Heart left ventricle (tissue), 16 donors: ENCODE data around the gene C16orf82. TPM values are rescaled to one million over a fixed set of nuclear protein-coding genes. Genes with fewer than 3 reads are reported as not detected.

ENCODE experiments used
- ATAC-seq, 4 donors: fragments of 200-7000 bp; cut with Tn5 transposase; one replicate each; pipeline ENCODE4 v1.9.1; 2020 to 2022; ENCODE audit warnings: moderate library complexity in 4 of 4, mild to moderate bottlenecking in 3 of 4, moderate number of reproducible peaks in 1 of 4
- DNase-seq, 5 donors: peaks; one replicate each; pipeline ENCODE4 v3.0.0-alpha.2; 2020
- H3K27ac ChIP-seq, 12 donors: fragments of 200-600 bp; sonication (generic) in 4 of 12; one replicate each; pipeline versions ENCODE4 v1.5.0 to v1.8.0; 2016 to 2022; ENCODE audit warnings: mild to moderate bottlenecking in 2 of 12
- H3K27me3 ChIP-seq, 9 donors: fragments of 200-600 bp; sonication (generic) in 2 of 9; one replicate each; pipeline versions ENCODE4 v1.5.1 to v1.8.0; 2016 to 2022; ENCODE audit warnings: mild to moderate bottlenecking in 3 of 9
- H3K36me3 ChIP-seq, 9 donors: fragments of 200-600 bp; sonication (generic) in 2 of 9; one replicate each; pipeline versions ENCODE4 v1.5.0 to v1.8.0; 2018 to 2022; ENCODE audit warnings: mild to moderate bottlenecking in 2 of 9
- H3K4me1 ChIP-seq, 12 donors: fragments of 200-600 bp; sonication (generic) in 4 of 12; one replicate each; pipeline versions ENCODE4 v1.5.0 to v1.8.0; 2016 to 2022; ENCODE audit warnings: mild to moderate bottlenecking in 3 of 12
- H3K4me3 ChIP-seq, 12 donors: fragments of 200-600 bp; sonication (generic) in 4 of 12; one replicate each; pipeline versions ENCODE4 v1.5.0 to v1.8.0; 2017 to 2022; ENCODE audit warnings: mild to moderate bottlenecking in 9 of 12, moderate library complexity in 4 of 12
- H3K9me3 ChIP-seq, 12 donors: fragments of 200-600 bp; sonication (generic) in 4 of 12; one replicate each; pipeline versions ENCODE4 v1.5.0 to v1.8.0; 2016 to 2022; ENCODE audit warnings: mild to moderate bottlenecking in 1 of 12
- POLR2A ChIP-seq, 2 donors: fragments of 450-650 bp; IDR thresholded peaks; one replicate each; pipeline ENCODE4 v1.6.1; 2017; ENCODE audit warnings: antibody characterized with exemption in 2 of 2, mild to moderate bottlenecking in 2 of 2, moderate library complexity in 2 of 2
- WGBS, 4 donors: extraction: QIAGEN DNeasy Blood & Tissue Kit in 2 of 4; methylation state at CpG; one replicate each; pipeline versions ENCODE4 v1.1.5 to v1.1.7; 2013 to 2018; 5-methylcytosine and 5-hydroxymethylcytosine counted together
- intact Hi-C, 10 donors: fragments of 100-400 bp; cut with DNase I; formaldehyde crosslinking; loops; one replicate each; pipeline versions ENCODE4 v1.11.1 to v1.14.2; 2022
- polyA plus RNA-seq, 2 donors: library from polyadenylated mRNA; stranded (reverse); fragments of 200-250 nt; gene quantifications; one replicate each; pipeline ENCODE4 v1.2.3, GENCODE V29; 2013
- total RNA-seq, 9 donors: library from RNA; depleted of rRNA in 2 of 9; stranded (reverse); fragments of >200 nt in 2 of 9; fragmentation: NEBNext Ultra II Directional in 3 of 9; extraction: Animal tissue kit (Norgen Biotek cat#: 25700) in 3 of 9; gene quantifications; one replicate each; pipeline versions ENCODE4 v1.1.0 to v1.2.4, GENCODE V29; 2016 to 2023
- TF ChIP-seq, protein P1 (sequence below), 12 donors: fragments of 200-600 bp; sonication (generic) in 4 of 12; IDR thresholded peaks; one replicate each; pipeline versions ENCODE4 v1.5.0 to v1.8.0; 2018 to 2022; ENCODE audit warnings: antibody characterized with exemption in 12 of 12, mild to moderate bottlenecking in 5 of 12
- donor health status: ischemic (EF 13 %, LVEDD 7.1; RV severe dilation, severe dysfunction).
- donor health status: healthy with polysubstance abuse.
- donor health status: DM: no; HTN: yes; CAD: no.
- donor health status: DM: no; HTN: no; CAD: no.
- donor health status: ischemic (EF 25% LVEDD 6.9; RV normal size, moderate dysfunction).
- donor health status: ischemic (EF 25% LVEDD 5.7; RV mildly dilated, moderate dysfunction).
- donor health status: healthy.
- donor health status: DM: yes; HTN: yes; CAD: no.
- donor health status: ischemic (EF 35%, LVEDD 5.7; RV mildly dilated, moderate dysfunction).
- donor health status: nonischemic (EF 11% LVEDD 7.7; RV severe dilation, severe dysfunction).
- donor health status: DM: yes; HTN: yes; CAD: no.
- donor health status: PGD.
- donor health status: ischemic (EF 29% LVEDD 5.4; RV normal size, mild dysfunction).
- donor health status: nonischemic (EF 23%, LVEDD 6.1; RV moderate dilation, normal function).

The C16orf82 gene
- total and polyA plus RNA-seq, 11 donors, result not detected

GRCh38 chr16:27027971-27028370 lies 38.8 kb upstream of the C16orf82 start:
- H3K27ac ChIP-seq, result no peak overlapping the region
- ATAC-seq (no peak), DNase-seq (no peak)
- WGBS, 4 donors, result 56 to 74% (median 71%) methylated on average over 7 of the region's 7 CpGs
- intact Hi-C loops, result no loop called here
- H3K4me1 ChIP-seq, result no peaks in the 10 kb centered on the region
- no peak overlapping the region for H3K4me3 ChIP-seq
- no peaks in the 10 kb centered on the region for H3K9me3 ChIP-seq
- peaks cover 0 to 8% (median 0%) of the 10 kb centered on the region in 9 donors for H3K27me3 ChIP-seq
- no peaks in the 10 kb centered on the region for H3K36me3 ChIP-seq
- no peak for TF ChIP-seq POLR2A (IDR thresholded peaks at IDR 0.05)
- TF ChIP-seq, protein P1, sequence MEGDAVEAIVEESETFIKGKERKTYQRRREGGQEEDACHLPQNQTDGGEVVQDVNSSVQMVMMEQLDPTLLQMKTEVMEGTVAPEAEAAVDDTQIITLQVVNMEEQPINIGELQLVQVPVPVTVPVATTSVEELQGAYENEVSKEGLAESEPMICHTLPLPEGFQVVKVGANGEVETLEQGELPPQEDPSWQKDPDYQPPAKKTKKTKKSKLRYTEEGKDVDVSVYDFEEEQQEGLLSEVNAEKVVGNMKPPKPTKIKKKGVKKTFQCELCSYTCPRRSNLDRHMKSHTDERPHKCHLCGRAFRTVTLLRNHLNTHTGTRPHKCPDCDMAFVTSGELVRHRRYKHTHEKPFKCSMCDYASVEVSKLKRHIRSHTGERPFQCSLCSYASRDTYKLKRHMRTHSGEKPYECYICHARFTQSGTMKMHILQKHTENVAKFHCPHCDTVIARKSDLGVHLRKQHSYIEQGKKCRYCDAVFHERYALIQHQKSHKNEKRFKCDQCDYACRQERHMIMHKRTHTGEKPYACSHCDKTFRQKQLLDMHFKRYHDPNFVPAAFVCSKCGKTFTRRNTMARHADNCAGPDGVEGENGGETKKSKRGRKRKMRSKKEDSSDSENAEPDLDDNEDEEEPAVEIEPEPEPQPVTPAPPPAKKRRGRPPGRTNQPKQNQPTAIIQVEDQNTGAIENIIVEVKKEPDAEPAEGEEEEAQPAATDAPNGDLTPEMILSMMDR (IDR thresholded peaks at IDR 0.05), result no peak

GRCh38 chr16:27028591-27029110 lies 38.1 kb upstream of the C16orf82 start:
- ATAC-seq (no peak), DNase-seq (no peak)
- peaks cover 0 to 1% (median 0%) of the 10 kb centered on the region in 9 donors for H3K27me3 ChIP-seq
- H3K36me3 ChIP-seq, result no peaks in the 10 kb centered on the region
- no peak overlapping the region for H3K27ac ChIP-seq
- 81 to 87% (median 87%) methylated on average over 7 of the region's 7 CpGs for WGBS, 4 donors
- H3K4me3 ChIP-seq, result no peak overlapping the region
- no peaks in the 10 kb centered on the region for H3K9me3 ChIP-seq
- H3K4me1 ChIP-seq, result no peaks in the 10 kb centered on the region
- TF ChIP-seq, protein P1 (IDR thresholded peaks at IDR 0.05), result no peak
- TF ChIP-seq POLR2A (IDR thresholded peaks at IDR 0.05), result no peak
- intact Hi-C loops, result no loop called here

DNA sequence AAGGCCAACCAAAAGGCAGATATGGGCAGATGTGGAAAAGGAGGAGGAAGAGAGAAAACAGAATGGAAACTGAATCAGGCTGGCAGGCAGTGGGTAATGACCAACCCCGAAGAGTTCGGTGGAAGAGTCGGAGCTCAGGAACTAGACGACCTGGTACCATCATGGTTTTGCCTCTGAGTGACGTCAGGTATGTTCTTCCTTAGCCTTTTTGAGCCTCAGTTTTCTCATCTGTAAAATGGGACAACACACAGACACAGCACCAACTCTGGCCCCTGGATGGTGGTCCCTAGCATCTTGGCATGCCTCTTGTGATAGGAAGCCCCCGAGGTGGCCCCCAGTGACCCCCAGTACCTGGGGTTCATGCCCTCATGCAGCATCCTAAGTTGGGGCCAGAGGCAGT lies 37.2 kb upstream of the C16orf82 start:
- H3K36me3 ChIP-seq, result no peaks in the 10 kb centered on the region
- H3K4me1 ChIP-seq, result no peaks in the 10 kb centered on the region
- WGBS, 4 donors, result 71 to 83% (median 79%) methylated on average over 6 of the region's 6 CpGs
- H3K9me3 ChIP-seq, result no peaks in the 10 kb centered on the region
- TF ChIP-seq, protein P1 (IDR thresholded peaks at IDR 0.05), result no peak
- no peak for TF ChIP-seq POLR2A (IDR thresholded peaks at IDR 0.05)
- intact Hi-C loops, result no loop called here
- H3K4me3 ChIP-seq, result no peak overlapping the region
- H3K27me3 ChIP-seq, result no peaks in the 10 kb centered on the region
- DNase-seq, result no peak
- no peak overlapping the region for H3K27ac ChIP-seq
- ATAC-seq, result no peak

DNA sequence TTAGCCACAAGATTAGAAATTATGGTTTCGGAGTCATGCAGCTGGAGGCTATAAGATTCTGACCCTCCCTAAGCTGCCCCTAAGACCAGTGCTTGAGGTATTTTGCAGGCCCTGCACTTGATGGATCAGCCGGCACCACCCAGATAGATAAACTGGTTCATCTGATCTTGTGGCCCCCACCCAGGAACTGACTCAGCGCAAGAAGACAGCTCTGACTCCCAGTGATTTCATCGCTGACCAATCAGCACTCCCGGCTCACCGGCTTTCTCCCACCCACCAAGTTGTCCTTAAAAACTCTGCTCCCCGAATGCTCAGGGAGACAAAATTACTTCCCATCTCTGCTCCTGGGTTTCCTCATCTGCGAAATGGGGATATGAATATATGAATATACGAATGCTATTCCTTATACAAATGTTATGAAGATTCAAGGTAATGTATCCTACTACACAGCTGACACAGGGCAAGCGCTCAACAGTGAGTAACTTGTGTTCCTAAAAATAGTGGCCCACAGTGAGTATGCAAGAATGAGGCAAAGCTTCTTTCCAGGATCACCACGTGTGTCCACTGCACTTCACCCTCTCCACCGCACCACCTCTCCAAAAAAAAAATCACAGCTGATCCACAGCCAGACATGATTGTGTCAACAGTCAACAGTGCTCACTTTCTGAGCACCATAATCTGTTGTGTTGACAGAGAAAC lies 33.3 kb upstream of the C16orf82 start:
- WGBS, 4 donors, result 86 to 88% (median 87%) methylated on average over 12 of the region's 12 CpGs
- peaks cover 0 to 3% (median 0%) of the 10 kb centered on the region in 9 donors for H3K27me3 ChIP-seq
- ATAC-seq (no peak), DNase-seq (no peak)
- intact Hi-C loops, result loop anchor here in 1 of 10 donors (5.0 kb wide), 1 partner anchor 34 kb away; the partner anchor contains the start of gene C16orf82
- TF ChIP-seq, protein P1 (IDR thresholded peaks at IDR 0.05), result no peak
- no peaks in the 10 kb centered on the region for H3K4me1 ChIP-seq
- no peaks in the 10 kb centered on the region for H3K36me3 ChIP-seq
- no peak overlapping the region for H3K4me3 ChIP-seq
- peaks cover 0 to 6% (median 0%) of the 10 kb centered on the region in 12 donors for H3K9me3 ChIP-seq
- H3K27ac ChIP-seq, result no peak overlapping the region
